HG03442 (cell line): ENCODE results near the gene SPRING1.

Experiments used
- ATAC-seq: cut with Tn5 transposase; IDR thresholded peaks from one replicate; pipeline ENCODE4 v1.9.1; 2021; ENCODE audit warnings: mild to moderate bottlenecking, moderate library complexity; ENCODE audit not compliant: unreplicated experiment

Gene SPRING1

DNA sequence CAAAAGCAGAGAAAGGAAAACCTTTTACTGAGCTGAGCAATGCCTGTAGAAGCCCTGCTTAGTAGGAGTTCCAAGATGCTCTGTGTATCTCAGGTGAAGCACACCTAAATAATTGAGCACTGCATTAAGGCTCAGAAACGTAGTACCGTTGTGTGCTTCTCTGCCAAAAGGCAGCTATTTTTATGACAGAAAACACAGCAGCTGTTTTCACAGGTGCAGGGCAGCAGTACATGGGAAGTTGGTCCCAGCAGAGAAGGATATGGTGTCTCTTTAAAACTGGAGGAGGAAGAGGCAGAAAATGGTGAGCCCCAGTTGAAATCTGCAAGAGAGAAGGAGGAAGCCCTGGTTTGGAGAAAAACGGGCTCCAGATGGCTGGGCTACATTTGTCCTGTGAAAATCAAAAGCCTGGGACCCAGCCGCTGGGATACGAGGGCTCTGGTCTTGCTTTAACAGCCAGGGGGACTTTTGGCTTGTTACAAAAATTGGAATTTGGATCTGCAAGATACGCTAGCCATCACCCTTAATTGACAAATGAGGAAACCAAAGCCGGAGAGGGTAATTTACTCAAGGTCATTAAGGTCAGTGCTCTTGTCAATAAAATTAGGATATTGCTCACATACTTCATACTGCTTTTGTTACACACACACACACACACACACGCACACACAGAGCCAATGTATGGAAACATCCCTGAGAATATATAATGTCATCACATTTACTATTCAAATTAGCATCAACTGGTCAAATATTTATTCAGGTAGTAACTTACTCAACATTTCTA lies 27.3 kb downstream of the SPRING1 start:
- ATAC-seq: no peak

DNA sequence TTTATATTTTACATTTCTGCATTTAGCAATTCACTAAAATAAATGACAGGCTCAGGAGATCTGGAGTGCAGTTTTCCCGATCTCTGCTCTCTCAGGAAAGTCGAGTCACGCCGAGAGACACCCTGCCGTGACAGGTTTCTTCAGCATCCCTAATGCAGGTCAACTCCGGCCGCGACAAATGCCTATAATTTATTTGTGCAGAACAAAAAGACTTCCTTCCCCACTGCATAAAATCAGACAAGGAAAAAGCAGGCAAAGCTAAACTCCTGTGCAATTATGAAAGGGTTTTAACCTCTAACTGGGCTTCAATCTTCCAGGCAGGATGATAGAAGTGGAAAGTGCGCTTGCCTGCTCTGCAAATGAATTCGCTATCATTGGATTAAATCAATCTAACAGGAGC lies 28.1 kb downstream of the SPRING1 start:
- no peak for ATAC-seq

DNA sequence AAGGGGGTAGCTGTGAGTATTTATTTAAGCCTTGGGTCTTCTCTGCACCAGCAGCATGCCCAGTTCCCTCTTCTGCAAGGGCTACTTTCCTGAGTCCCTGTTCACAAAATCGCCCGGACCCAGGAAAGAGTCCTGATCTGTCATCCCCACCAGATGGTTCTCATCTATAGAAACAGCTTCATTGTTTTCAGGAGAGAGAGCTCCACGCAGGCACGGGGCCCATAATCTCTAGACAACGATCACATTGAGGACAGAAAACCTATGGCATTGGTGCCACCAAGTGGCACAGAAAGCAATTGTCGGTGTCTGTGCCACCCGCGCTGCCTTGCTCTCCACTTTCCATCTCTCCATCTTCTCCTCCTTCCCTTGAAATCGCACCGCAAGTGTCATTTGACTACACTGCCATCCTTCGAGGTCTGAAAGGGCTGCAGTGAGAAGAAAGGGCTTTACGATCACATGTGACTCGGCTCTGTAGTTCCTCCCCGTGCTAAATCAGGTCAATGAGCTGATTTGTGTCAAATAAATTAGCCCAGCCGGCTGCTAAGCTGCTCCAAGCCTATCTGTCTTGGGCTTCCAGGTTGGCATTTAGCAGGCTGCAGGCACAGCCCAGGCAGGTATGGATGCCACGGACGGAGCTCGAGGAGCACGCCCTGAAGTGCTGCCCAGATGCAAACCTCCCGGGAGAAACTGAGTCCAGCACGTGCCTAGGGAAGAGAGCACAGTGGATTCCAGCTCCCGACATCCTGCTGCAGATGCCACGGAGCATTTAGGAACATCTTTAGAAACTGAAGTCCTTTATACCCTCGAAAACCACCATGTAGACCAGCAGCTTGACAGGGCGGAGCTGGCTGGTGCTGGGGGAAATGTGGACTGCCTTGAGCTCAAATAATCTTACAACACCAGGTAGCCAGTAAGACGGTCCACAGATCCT lies 28.8 kb downstream of the SPRING1 start:
- ATAC-seq: no peak

DNA sequence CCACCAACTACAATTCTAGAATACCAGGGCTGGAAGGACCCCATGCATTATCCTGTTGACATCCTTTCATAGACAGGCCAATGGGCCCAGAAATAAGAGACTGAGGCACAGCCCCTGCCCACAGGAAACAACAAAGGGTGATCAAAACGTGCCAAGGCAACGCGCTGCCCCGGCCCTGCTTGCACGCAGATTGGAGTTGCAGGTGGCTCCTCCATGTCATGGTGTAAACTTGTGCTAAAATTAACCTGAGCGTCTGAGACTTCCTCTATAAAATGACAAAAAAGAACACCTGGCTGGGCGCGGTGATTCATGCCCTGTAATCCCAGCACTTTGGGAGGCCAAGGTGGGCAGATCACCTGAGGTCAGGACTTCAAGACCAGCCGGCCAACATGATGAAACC lies 30.1 kb downstream of the SPRING1 start:
- no peak for ATAC-seq

DNA sequence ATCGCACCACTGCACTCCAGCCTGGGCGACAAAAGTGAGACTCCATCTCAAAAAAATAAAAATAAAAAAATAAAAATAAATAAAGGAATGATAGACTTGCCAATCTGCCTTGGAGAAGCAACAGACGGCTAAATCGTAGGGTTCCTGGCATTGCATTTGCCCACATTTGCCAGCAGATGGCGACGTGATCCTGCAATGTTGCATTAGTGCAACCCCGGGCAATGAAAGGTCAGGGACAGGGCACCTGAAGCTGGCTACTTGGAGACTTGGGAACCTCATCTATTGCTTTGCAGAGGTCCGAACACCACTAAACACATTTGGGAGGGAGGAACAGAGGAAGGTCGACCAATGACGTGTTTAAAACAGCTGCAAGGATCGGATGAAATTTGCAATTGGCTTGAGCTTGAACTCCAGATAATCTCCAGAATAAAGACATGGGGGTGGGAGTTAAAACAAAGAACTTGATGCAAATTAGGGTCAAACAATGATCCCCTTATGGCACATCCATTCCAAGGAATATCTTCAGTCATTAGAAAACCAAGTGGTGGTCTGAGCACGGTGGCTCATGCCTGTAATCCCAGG lies 34.6 kb downstream of the SPRING1 start:
- ATAC-seq: no peak

DNA sequence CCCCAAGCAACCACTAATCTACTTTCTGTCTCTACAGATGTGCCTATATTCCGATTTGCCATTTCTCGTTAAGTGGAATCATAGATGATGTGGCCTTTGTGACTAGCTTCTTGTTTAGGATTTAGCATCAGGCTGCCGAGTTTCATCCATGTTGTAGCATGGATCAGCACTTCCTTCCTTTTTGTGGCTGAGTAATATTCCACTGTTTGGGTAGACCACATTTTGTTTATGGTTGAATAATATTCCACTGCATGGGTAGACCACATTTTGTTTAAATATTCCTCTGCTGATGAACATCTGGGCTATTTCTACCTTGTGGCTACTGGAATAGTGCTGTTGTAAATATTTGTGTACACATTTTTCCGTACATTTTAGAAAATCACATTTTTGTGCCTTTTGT lies 36.4 kb downstream of the SPRING1 start:
- no peak for ATAC-seq

DNA sequence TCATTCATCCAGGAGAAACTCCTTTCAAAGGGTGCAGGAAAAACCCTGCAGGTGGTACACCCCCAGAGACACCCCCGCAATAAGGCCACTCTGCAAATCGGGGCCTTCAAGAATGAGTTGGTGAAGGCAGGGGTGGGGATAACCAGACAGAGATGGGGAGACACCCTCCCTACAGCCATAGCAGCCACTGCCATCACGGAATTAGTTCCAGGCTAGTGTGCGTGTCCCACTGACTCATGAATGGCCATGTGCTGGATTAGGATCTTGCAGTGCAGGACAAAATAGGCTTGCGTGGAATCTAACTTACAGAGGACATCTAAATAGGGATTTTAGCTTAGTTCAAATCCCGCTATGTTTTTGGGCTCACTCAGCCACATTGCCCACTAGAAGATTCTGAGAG lies 37.8 kb downstream of the SPRING1 start:
- no peak for ATAC-seq

DNA sequence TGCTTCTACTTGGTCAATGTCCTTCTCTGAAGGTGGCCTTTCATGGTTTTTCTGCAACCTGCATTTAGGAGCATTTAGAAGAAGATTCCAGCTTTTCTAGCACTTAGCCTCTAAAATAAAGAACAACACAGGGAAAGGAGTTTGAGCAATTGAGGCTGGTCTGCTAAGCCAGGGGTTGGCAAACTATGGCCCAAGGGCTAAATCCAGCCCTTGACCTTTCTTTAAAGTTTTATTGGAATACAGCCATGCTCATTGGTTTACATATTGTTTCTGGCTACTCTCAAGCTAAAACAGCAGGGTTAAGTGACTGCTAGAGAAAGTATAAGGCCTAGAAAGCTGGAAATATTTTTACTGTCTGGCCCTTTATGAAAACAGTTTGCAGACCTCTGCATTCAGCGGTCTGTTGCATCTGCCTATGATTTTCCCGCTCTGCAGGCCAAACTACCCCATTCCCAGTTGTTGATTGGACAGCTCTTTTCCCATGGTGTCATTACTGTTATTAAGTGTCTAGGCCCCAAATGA lies 39.3 kb downstream of the SPRING1 start:
- no peak for ATAC-seq

DNA sequence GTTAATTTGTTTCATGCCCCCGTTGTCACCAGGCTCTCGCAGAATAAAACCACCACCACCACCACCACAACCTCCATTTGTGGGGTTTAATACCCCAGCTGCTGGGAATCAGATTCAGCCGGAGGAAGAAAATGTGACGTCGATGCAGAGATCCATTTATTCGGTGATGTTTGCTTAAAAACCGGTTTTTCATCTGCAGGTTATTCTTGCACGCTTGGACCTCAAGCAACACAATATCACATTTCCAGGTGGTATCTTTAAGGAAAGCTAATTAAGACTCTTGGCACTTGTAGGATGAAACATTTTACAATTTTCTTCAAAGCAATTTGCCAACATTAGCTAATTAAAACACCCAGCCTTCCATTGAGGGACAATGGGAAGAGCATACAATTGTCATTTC lies 39.8 kb downstream of the SPRING1 start:
- ATAC-seq: no peak

DNA sequence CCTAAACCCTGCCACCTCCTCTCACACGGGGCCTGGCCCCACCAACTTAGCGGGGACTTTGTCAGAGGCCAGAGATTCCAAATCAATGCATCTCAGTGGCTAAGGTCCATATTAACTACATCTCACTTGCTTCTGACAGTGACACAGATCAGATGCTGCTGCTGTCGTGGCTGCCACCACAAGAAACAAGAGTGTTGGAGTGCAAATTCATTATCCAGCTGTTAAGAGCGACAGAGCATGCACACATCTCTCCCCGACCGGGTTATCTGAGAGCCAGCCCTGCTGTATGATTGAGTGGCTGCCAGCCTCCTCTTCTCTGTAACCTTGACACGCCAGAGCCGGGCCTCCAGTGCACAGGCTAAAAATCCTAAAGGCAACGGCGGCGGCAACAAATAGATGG lies 40.2 kb downstream of the SPRING1 start:
- ATAC-seq: no peak

DNA sequence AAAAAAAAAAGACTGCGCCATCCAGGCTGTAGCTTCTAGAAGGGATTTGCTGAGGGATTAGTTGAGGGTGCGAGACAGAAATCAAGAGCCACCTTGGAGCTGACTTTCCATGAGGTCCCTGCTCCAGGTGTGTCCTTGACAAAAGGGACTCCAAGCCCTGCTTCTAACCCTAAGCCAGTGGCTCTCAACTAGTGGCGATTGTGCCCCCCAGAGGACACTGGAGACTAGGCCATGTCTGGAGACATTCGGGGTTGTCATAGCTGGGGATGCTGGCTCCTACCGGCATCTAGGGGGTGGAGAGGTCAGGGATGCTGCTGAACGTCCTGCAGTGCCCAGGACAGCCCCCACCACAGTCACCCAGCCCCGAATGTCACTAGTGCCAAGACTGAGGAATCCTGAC lies 40.6 kb downstream of the SPRING1 start:
- no peak for ATAC-seq

DNA sequence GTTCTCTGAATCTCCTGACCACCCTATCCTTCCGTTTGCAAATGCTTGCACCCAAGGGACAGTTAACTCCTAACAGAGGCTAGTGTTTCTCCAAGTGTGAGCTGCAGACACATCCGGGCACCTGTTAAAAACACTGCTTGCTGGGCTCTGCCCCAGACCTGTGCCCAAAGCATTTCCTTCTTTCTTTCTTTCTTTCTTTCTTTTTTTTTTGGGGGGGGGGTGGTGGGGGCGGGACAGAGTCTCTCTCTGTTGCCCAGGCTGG lies 42.5 kb downstream of the SPRING1 start:
- ATAC-seq: no peak

DNA sequence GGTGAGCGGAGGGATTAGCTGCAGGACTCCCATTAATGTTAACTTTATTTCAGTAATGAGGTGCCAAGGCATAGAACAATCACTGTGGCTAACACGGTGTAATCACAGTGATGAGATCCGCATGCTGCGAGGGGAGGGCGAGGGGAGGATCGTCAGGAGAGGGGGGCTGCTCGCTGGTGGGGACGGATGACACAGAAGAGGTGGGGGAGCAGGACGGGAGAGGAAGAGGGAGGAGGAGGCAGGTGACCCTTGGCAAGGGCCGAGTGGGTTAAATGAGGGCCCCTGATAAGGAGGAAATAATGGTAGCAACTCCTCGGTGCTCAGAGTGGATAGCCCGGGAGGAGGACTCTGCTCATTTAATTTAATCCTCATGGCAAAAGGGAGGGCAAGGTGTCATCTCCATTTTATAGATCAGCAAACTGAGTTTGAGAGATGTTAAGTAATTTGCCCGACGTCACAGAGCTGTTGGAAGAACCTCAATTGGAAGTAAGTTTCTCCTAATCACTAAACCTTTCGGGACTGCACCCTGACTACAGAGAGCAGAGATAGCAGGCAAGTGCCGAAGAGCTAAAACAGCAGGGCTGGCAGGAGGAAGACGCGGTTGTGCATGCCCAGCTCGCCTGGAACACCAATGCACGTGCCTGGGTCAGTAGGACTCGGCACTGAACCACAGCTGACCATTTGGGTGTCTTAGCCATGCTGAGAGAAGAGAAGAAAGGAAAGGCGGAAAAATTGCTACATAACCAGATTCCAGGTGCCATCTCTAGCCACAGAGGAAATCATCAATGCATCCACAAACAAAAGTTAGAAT lies 43.0 kb downstream of the SPRING1 start:
- no peak for ATAC-seq

DNA sequence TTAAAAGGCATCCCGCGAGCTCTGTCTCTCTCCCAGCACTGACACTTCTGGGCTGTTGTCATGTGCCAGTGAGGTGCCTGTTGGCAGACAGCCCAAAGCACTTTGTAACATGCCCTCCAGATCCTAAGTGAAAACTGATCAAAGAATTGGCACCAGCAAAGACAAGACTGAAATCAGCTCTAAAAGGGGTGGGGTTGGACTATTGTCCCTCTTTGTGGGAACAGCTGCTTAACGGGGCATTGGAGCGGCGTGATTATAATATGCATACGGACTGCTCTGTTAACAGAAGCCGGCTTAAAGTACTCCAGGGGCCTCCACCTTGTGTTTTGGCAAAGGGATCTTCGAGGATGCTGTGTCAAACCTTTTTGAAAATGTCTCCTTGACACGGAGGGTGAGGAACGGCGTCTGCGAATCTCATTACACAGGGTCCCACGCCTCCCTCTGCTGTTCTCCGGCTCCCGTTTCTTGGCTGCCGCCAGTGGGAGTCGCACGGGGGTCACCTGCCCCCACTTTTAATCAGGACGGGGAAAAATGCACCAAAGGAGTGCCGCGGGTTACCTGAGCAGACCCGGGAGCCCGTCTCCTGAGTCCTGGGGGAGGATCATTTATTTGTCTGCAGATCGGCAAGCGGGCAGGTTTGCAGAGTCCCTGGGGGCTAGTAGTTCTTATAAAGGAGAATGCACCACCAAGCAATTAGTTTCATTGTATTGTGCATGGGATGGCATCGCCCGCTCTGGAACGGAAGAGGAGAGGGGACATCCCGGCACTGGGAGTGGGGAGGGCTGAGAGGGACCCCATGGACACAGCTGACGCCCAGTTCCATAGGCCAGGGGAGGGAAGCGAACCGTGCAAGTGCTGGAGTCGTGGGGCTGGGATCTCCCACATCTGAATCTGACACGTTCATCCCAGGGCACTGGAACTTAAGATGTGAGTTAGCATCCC lies 44.3 kb downstream of the SPRING1 start:
- no peak for ATAC-seq

DNA sequence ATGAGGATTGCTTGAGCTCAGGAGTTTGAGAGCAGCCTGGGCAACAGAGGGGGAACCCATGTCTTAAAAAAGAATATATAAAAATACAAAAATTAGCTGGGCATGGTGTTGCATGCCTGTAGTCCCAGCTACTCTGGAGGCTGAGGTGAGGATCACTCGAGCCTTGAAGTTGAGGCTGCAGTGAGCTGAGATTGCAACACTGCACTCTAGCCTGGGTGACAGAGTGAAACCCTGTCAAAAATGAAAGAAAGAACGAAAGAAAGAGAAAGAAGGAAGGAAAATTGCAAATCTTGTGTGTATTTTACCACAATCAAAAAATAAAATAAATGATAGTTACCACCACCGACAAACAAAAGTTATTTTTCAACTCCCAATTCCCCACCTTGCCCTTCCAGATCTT lies 45.3 kb downstream of the SPRING1 start:
- no peak for ATAC-seq

DNA sequence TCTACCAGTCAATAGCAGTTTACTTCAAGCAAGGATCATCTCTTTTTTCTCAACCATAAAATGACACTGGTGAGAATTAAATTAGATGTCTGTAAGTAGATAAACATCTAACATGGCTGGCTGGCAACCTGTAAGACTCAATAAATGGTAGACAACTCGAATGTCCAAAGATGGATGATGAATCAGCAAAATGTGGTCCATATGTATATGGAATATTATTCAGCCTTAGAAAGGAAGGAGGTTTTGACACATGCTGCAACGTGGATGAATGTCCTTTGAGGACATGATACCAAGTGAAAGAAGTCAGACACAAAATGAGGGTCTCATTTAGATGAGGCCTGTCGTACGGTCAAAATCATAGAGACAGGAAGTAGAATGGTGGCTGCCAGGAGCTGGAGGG lies 46.2 kb downstream of the SPRING1 start:
- ATAC-seq: no peak

DNA sequence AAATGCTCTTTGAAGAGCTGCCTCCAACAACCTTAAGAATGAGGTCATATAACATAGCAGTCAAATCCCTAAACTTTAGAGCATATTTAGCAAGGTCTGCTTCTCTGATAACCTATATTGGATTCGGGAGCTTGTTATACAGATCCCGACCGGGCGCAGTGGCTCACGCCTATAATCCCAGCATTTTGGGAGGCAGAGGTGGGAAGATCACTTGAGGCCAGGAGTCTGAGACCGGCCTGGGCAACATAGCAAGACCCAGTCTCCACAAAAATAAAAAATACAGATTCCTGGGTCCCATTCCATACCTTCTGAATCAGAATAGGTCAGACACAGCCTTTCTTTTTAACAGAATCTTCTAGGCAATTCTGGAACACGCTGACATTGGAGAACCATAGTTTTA lies 46.7 kb downstream of the SPRING1 start:
- no peak for ATAC-seq

DNA sequence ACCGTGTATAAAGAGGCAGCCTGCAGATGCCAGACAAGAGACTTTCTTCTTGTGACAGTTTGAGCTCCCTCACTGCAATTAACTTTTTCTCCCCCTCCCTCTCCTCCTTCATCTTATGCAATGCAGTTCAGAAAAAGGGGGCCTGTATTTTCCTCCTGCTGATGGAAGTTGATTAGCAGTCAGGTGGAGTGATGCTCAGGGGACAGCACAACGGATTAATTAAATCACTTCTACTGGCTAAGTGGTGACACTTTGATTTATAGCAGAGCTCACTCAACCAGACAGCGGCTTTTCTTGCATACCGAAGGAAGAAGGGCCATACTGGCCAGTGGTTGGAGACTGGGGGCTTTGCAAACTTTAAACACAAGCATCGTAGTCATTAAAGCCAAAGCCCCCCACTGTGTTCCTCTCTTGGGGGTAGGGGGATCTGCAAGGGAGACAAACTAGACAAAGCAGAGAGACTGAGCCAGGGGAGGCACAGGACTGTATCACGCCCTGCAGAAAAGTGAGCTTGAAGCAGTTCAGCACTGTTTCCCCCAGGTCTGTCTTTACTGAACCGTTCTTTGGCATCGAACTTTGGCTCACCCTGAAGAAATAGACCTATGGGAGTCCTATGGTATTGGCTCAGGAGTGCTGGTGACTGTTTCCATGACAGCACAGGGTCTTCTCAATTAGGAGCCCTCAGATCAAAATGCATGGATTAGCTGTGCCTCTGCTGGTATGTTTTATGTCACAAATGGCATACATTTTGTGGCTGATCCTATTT lies 47.7 kb downstream of the SPRING1 start:
- no peak for ATAC-seq

DNA sequence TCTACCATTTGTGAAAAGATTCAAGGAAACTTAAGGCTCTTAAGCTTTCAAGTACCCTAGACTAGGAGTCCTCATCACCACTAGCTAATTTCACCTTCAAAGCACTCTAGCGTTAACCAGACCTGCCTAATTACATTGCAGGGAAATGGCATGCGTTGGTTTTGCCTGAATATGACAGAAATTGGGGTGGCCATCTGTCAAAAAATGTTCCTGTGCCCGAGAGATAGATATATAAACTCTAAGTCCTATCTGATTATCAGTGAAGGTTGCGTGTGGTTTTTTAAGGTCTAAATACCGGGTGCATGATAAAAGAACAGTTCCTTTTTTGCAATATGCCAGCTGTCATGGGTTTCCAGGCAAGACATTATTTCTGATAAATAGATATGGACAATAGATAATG lies 48.3 kb downstream of the SPRING1 start:
- ATAC-seq: no peak
